Fibroblast of lung (primary cell): Measurements from ENCODE around the gene ZNF98. TPM values are rescaled to one million over a fixed set of nuclear protein-coding genes. Genes with fewer than 3 reads are reported as not detected.

ENCODE experiments used
- DNase-seq, 2 donors: peaks; one replicate each; pipeline versions ENCODE4 v3.0.0 to v3.0.0-alpha.2; 2010; ENCODE audit warnings: low read depth in 2 of 2
- H2AFZ ChIP-seq: 2 replicates; pipeline ENCODE4 v1.5.1; 2012; ENCODE audit warnings: low read length, control low read depth, inconsistent platforms
- H3K27ac ChIP-seq: 2 replicates; pipeline ENCODE4 v1.5.1; 2011; ENCODE audit warnings: low read length, control low read depth; ENCODE audit not compliant: insufficient read depth
- H3K27me3 ChIP-seq: 2 replicates; pipeline ENCODE4 v1.5.1; 2011; ENCODE audit warnings: mild to moderate bottlenecking, low read length; ENCODE audit not compliant: control insufficient read depth, insufficient read depth
- H3K36me3 ChIP-seq: 2 replicates; pipeline ENCODE4 v1.5.1; 2011; ENCODE audit warnings: low read length; ENCODE audit not compliant: control insufficient read depth, insufficient read depth
- H3K4me1 ChIP-seq: 2 replicates; pipeline ENCODE4 v1.5.1; 2011; ENCODE audit warnings: low read length; ENCODE audit not compliant: control insufficient read depth, insufficient read depth; ENCODE audit errors: extremely low read depth
- H3K4me2 ChIP-seq: 2 replicates; pipeline ENCODE4 v1.5.1; 2011; ENCODE audit warnings: low read length, control low read depth; ENCODE audit not compliant: insufficient read depth; ENCODE audit errors: extremely low read depth
- H3K4me3 ChIP-seq, 4 experiments: fragments of 200-600 bp in 1 of 4; sonication (generic) in 1 of 4; replicated peaks in 1 of 4; 2 replicates each; pipeline ENCODE4 v1.5.1; 2011 to 2016; ENCODE audit warnings: low read length in 4 of 4, low read depth in 3 of 4, mild to moderate bottlenecking in 3 of 4, control low read depth in 2 of 4, inconsistent platforms in 1 of 4, mixed read lengths in 1 of 4; ENCODE audit not compliant: insufficient read depth in 1 of 4; ENCODE audit errors: control extremely low read depth in 1 of 4
- H3K79me2 ChIP-seq: 2 replicates; pipeline ENCODE4 v1.5.1; 2012; ENCODE audit warnings: mild to moderate bottlenecking, low read length, inconsistent platforms; ENCODE audit not compliant: control insufficient read depth, insufficient read depth
- H3K9ac ChIP-seq: 2 replicates; pipeline ENCODE4 v1.5.1; 2011; ENCODE audit warnings: mild to moderate bottlenecking, low read length, control low read depth; ENCODE audit not compliant: insufficient read depth
- H3K9me3 ChIP-seq: 2 replicates; pipeline ENCODE4 v1.5.1; 2012; ENCODE audit warnings: low read depth, low read length; ENCODE audit not compliant: control insufficient read depth, insufficient read depth
- H4K20me1 ChIP-seq: 2 replicates; pipeline ENCODE4 v1.5.1; 2011; ENCODE audit warnings: low read length; ENCODE audit not compliant: control insufficient read depth, insufficient read depth; ENCODE audit errors: extremely low read depth
- EZH2 ChIP-seq: IDR thresholded peaks from 2 replicates; pipeline ENCODE4 v1.5.1; 2012; ENCODE audit warnings: low read length, control low read depth, mild to moderate bottlenecking; ENCODE audit errors: missing control alignments
- polyA plus RNA-seq, 2 donors: library from polyadenylated mRNA; depleted of rRNA in 1 of 2; stranded (reverse) in 1 of 2; unstranded in 1 of 2; fragments of >200 nt; gene quantifications; 2 replicates each; pipeline ENCODE4 v1.2.1, GENCODE V29; 2011 to 2012; ENCODE audit warnings: missing spikeins in 1 of 2
- total RNA-seq: library from RNA; depleted of rRNA; stranded (reverse); fragments of >200 nt; gene quantifications from 2 replicates; pipeline ENCODE4 v1.2.1, GENCODE V29; 2014
- TF ChIP-seq, protein P1 (sequence below), 2 donors: IDR thresholded peaks in 1 of 2; conservative IDR thresholded peaks in 1 of 2; 1 replicate in 1 of 2; 2 replicates in 1 of 2; pipeline ENCODE4 v1.5.1; 2011 to 2012; ENCODE audit warnings: low read length in 2 of 2, control low read depth in 1 of 2, inconsistent platforms in 1 of 2, low read depth in 1 of 2, mild to moderate bottlenecking in 1 of 2

Gene ZNF98
- total and polyA plus RNA-seq, 2 donors (not counting 1 experiment from before 2014, with no cell fraction given): 0.50 TPM; not detected in 1

DNA sequence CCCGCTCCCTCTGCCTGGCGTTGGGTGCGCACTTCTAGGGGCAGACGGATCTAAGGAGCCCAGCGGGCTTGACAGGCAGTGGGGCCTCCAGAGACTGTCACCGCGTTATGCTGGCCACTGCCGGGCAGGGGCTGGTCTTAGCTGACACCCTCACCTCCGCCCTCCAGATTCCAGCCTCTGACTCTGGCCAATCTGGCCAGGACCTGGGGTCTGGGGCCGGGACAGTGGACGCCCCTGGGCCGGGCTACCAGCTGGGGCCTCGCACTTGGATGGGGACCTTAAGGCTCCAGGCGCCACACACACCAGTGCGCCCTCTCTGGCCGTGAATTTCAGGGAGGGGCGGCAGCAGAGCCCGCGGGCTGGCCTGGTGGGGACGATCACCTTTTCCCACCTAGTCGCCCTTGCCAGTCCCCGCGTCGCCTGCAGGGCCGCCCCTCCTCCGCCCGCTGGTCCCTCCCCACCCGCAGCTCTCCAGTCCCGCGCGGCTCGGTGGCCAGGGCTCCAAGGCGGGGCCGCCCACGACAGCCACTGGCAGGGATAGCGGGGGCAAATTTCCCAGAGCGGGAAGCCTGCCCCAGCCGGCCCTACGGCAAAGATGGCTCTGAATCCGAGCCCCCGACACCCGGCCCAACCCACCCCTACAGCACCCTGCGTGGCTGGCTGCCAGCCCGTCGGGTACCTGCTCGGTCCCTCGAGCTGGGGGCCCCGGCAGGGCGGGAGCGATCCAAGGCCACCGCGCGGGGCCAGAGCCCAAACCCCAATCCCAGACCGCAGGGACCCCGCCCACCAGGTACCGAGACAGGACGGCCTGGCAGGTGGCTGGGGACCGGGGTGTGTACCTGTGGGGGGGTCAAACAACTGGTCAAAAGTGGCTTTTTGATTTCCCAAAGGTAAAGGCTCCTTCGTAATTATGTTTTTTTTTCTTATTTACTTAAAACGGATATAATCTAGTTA is 6.1 kb upstream of the ZNF98 start:
- H4K20me1 ChIP-seq: no peaks in the 10 kb centered on the region
- no peak overlapping the region for H2AFZ ChIP-seq
- no peak overlapping the region for H3K9ac ChIP-seq
- no peaks in the 10 kb centered on the region for H3K9me3 ChIP-seq
- H3K27ac ChIP-seq: no peak overlapping the region
- H3K4me1 ChIP-seq: no peaks in the 10 kb centered on the region
- H3K4me2 ChIP-seq: no peak overlapping the region
- no peaks in the 10 kb centered on the region for H3K36me3 ChIP-seq
- TF ChIP-seq, protein P1, sequence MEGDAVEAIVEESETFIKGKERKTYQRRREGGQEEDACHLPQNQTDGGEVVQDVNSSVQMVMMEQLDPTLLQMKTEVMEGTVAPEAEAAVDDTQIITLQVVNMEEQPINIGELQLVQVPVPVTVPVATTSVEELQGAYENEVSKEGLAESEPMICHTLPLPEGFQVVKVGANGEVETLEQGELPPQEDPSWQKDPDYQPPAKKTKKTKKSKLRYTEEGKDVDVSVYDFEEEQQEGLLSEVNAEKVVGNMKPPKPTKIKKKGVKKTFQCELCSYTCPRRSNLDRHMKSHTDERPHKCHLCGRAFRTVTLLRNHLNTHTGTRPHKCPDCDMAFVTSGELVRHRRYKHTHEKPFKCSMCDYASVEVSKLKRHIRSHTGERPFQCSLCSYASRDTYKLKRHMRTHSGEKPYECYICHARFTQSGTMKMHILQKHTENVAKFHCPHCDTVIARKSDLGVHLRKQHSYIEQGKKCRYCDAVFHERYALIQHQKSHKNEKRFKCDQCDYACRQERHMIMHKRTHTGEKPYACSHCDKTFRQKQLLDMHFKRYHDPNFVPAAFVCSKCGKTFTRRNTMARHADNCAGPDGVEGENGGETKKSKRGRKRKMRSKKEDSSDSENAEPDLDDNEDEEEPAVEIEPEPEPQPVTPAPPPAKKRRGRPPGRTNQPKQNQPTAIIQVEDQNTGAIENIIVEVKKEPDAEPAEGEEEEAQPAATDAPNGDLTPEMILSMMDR (conservative IDR thresholded peaks at IDR 0.05 in 1 of 2, IDR thresholded peaks at IDR 0.05 in 1 of 2; ENCODE audit: low read depth in 1 of 2, low read length in 2 of 2): no peak
- no peak for TF ChIP-seq EZH2
- DNase-seq: no peak
- no peaks in the 10 kb centered on the region for H3K79me2 ChIP-seq
- no peaks in the 10 kb centered on the region for H3K27me3 ChIP-seq
- no peak overlapping the region for H3K4me3 ChIP-seq

DNA sequence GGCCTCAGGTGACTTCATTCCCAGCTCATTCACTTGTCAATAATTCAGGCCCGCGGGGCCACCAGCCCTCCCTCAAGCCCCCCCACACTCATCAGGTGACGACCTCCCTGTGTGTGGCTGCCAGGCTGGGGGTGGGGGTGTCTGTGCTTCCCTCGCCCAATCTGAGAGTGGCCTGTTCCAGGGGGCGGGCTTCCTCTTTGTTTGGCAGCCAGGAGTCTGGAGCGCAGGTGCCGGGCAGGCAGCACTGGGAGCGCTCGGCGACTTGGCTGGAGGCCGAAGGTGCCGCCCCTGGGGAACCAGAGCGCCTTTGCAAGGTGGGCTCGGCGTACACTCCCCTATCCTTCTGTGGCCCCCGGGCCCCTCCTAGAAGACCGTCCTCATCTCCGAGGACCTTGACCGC is 5.4 kb upstream of the ZNF98 start:
- Histone ChIP-seq H3K79me2 (no peaks in the 10 kb centered on the region), H3K9me3 (no peaks in the 10 kb centered on the region), H3K4me1 (no peaks in the 10 kb centered on the region), H4K20me1 (no peaks in the 10 kb centered on the region), H3K27me3 (no peaks in the 10 kb centered on the region), H2AFZ (no peak overlapping the region), H3K4me3 (no peak overlapping the region), H3K36me3 (no peaks in the 10 kb centered on the region), H3K27ac (no peak overlapping the region), H3K4me2 (no peak overlapping the region), H3K9ac (no peak overlapping the region)
- TF ChIP-seq, protein P1 (conservative IDR thresholded peaks at IDR 0.05 in 1 of 2, IDR thresholded peaks at IDR 0.05 in 1 of 2; ENCODE audit: low read depth in 1 of 2, low read length in 2 of 2): no peak
- DNase-seq: no peak

DNA sequence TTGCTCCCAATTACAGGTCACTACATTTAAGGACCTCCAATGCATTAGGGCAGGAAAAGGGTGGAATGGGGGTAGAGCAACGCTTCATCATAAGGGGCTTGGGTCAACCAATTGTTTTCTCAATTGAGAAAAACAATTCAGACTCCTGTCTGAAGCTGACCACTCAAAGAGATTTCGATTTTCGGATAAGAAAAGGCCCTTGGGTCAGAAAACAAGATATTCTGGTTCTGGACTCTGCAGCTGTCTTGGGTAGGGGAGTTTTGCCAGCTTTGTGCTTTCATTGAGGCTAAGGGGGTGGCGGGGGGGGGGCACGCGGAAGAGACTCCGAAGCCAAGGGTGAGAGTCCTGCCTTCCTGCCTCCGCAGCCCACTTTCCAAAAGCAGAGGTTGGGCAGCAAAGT is 4.8 kb upstream of the ZNF98 start:
- DNase-seq: no peak
- Histone ChIP-seq H2AFZ (no peak overlapping the region), H3K4me3 (no peak overlapping the region), H3K36me3 (no peaks in the 10 kb centered on the region), H3K27me3 (no peaks in the 10 kb centered on the region), H3K9me3 (no peaks in the 10 kb centered on the region), H3K4me1 (no peaks in the 10 kb centered on the region), H3K27ac (no peak overlapping the region), H3K4me2 (no peak overlapping the region), H4K20me1 (no peaks in the 10 kb centered on the region), H3K79me2 (no peaks in the 10 kb centered on the region), H3K9ac (no peak overlapping the region)
- TF ChIP-seq, protein P1 (conservative IDR thresholded peaks at IDR 0.05 in 1 of 2, IDR thresholded peaks at IDR 0.05 in 1 of 2; ENCODE audit: low read depth in 1 of 2, low read length in 2 of 2): no peak
- TF ChIP-seq EZH2: no peak
